Liver (tissue), 9 donors: ENCODE data around the gene SPTBN2. TPM values are rescaled to one million over a fixed set of nuclear protein-coding genes. Genes with fewer than 3 reads are reported as not detected.

ENCODE experiments used
- DNase-seq: peaks from one replicate; pipeline ENCODE4 v3.0.0-alpha.2; 2017; ENCODE audit warnings: low spot score
- H3K27ac ChIP-seq, 2 donors: one replicate each; pipeline ENCODE4 v1.7.0; 2013; ENCODE audit warnings: inconsistent platforms in 2 of 2, low read length in 2 of 2, control low read depth in 1 of 2, low read depth in 1 of 2, mild to moderate bottlenecking in 1 of 2
- H3K27me3 ChIP-seq, 4 donors: one replicate each; pipeline versions ENCODE4 v1.6.1 to v1.7.0; 2013; ENCODE audit warnings: low read length in 3 of 4, inconsistent platforms in 1 of 4, mild to moderate bottlenecking in 1 of 4, moderate library complexity in 1 of 4; ENCODE audit not compliant: control insufficient read depth in 4 of 4, insufficient read depth in 4 of 4
- H3K36me3 ChIP-seq, 4 donors: one replicate each; pipeline versions ENCODE4 v1.6.1 to v1.7.0; 2013; ENCODE audit warnings: low read length in 3 of 4, mild to moderate bottlenecking in 3 of 4, low read depth in 1 of 4, moderate library complexity in 1 of 4; ENCODE audit not compliant: control insufficient read depth in 4 of 4, insufficient read depth in 3 of 4
- H3K4me1 ChIP-seq, 4 donors: one replicate each; pipeline versions ENCODE4 v1.6.1 to v1.7.0; 2013; ENCODE audit warnings: low read length in 3 of 4, mild to moderate bottlenecking in 3 of 4, moderate library complexity in 1 of 4; ENCODE audit not compliant: control insufficient read depth in 4 of 4, insufficient read depth in 4 of 4
- H3K4me3 ChIP-seq, 3 donors: one replicate each; pipeline versions ENCODE4 v1.6.1 to v1.7.0; 2013; ENCODE audit warnings: low read length in 3 of 3, control low read depth in 1 of 3, low read depth in 1 of 3, mild to moderate bottlenecking in 1 of 3
- H3K9ac ChIP-seq, 2 donors: one replicate each; pipeline ENCODE4 v1.7.0; 2013; ENCODE audit warnings: low read length in 2 of 2, mild to moderate bottlenecking in 2 of 2, moderate library complexity in 2 of 2, control low read depth in 1 of 2, low read depth in 1 of 2
- H3K9me3 ChIP-seq, 4 donors: one replicate each; pipeline versions ENCODE4 v1.6.1 to v1.7.0; 2013; ENCODE audit warnings: low read length in 3 of 4; ENCODE audit not compliant: control insufficient read depth in 4 of 4
- EGR1 ChIP-seq, 2 donors: IDR thresholded peaks; 2 replicates each; pipeline ENCODE4 v1.6.1; 2016 to 2018; ENCODE audit warnings: antibody characterized with exemption in 2 of 2, low read depth in 2 of 2
- FOXA1 ChIP-seq: IDR thresholded peaks from 2 replicates; pipeline ENCODE4 v1.6.1; 2016; ENCODE audit warnings: antibody characterized with exemption
- FOXA2 ChIP-seq: IDR thresholded peaks from 2 replicates; pipeline ENCODE4 v1.6.1; 2016; ENCODE audit warnings: antibody characterized with exemption
- GABPA ChIP-seq, 2 donors: IDR thresholded peaks in 1 of 2; conservative IDR thresholded peaks in 1 of 2; 2 replicates each; pipeline ENCODE4 v1.6.1; 2016; ENCODE audit warnings: antibody characterized with exemption in 2 of 2, mild to moderate bottlenecking in 1 of 2, moderate library complexity in 1 of 2
- HNF4A ChIP-seq, 2 donors: conservative IDR thresholded peaks; 2 replicates each; pipeline ENCODE4 v1.6.1; 2016; ENCODE audit warnings: antibody characterized with exemption in 2 of 2, mild to moderate bottlenecking in 2 of 2
- HNF4G ChIP-seq: IDR thresholded peaks from 2 replicates; pipeline ENCODE4 v1.6.1; 2016; ENCODE audit warnings: antibody characterized with exemption
- JUND ChIP-seq, 2 donors: IDR thresholded peaks; 2 replicates each; pipeline ENCODE4 v1.6.1; 2016; ENCODE audit warnings: antibody characterized with exemption in 2 of 2
- NR2F2 ChIP-seq: IDR thresholded peaks from 2 replicates; pipeline ENCODE4 v1.6.1; 2016; ENCODE audit warnings: antibody characterized with exemption
- RAD21 ChIP-seq, 2 donors: IDR thresholded peaks; 2 replicates each; pipeline ENCODE4 v1.6.1; 2016; ENCODE audit warnings: antibody characterized with exemption in 2 of 2, mild to moderate bottlenecking in 2 of 2
- REST ChIP-seq: IDR thresholded peaks from 2 replicates; pipeline ENCODE4 v1.6.1; 2016; ENCODE audit warnings: antibody characterized with exemption, mild to moderate bottlenecking
- RXRA ChIP-seq, 2 donors: IDR thresholded peaks; 2 replicates each; pipeline ENCODE4 v1.6.1; 2017 to 2018; ENCODE audit warnings: antibody characterized with exemption in 2 of 2, mild to moderate bottlenecking in 1 of 2
- SP1 ChIP-seq: IDR thresholded peaks from 2 replicates; pipeline ENCODE4 v1.6.1; 2018; ENCODE audit warnings: antibody characterized with exemption, mild to moderate bottlenecking
- TAF1 ChIP-seq: conservative IDR thresholded peaks from 2 replicates; pipeline ENCODE4 v1.6.1; 2016; ENCODE audit warnings: antibody characterized with exemption, mild to moderate bottlenecking
- YY1 ChIP-seq: IDR thresholded peaks from 2 replicates; pipeline ENCODE4 v1.6.1; 2016; ENCODE audit warnings: antibody characterized with exemption, mild to moderate bottlenecking
- ZBTB33 ChIP-seq: IDR thresholded peaks from 2 replicates; pipeline ENCODE4 v1.6.1; 2016; ENCODE audit warnings: antibody characterized with exemption
- WGBS: extraction: QIAGEN DNeasy Blood & Tissue Kit; methylation state at CpG from one replicate; pipeline ENCODE4 v1.1.7; 2013; 5-methylcytosine and 5-hydroxymethylcytosine counted together
- polyA plus RNA-seq, 2 donors: library from polyadenylated mRNA; stranded (reverse) in 1 of 2; unstranded in 1 of 2; fragments of 200-250 nt in 1 of 2; fragments of >200 nt in 1 of 2; fragmentation: Nextera tagmentation in 1 of 2; extraction: Ambion mirVana in 1 of 2; gene quantifications; one replicate each; pipeline versions ENCODE4 v1.2.1 to v1.2.3, GENCODE V29; 2013 to 2015
- total RNA-seq, 2 donors: library from RNA; depleted of rRNA; stranded (reverse); fragments of >200 nt; gene quantifications; one replicate each; pipeline ENCODE4 v1.2.3, GENCODE V29; 2014
- TF ChIP-seq, protein P1 (sequence below): IDR thresholded peaks from 2 replicates; pipeline ENCODE4 v1.6.1; 2016; ENCODE audit warnings: antibody characterized with exemption
- TF ChIP-seq, protein P2 (sequence below): IDR thresholded peaks from 2 replicates; pipeline ENCODE4 v1.6.1; 2016; ENCODE audit warnings: antibody characterized with exemption
- TF ChIP-seq, protein P3 (sequence below): fragments of 150-350 bp; IDR thresholded peaks from 2 replicates; pipeline ENCODE4 v1.5.1; 2017; ENCODE audit warnings: improper control_type of control experiment, low read depth, low read length; ENCODE audit not compliant: missing input control
- donor health status: healthy.
- donor health status: healthy.
- donor health status: healthy.
- donor health status: healthy.
- donor health status: healthy.

SPTBN2 gene
- total and polyA plus RNA-seq, 4 donors, result 9.6 to 103 (median 22.6) TPM

- Histone ChIP-seq H3K27ac (no peak overlapping the region), H3K9ac (no peak overlapping the region), H3K36me3 (no peaks in the 10 kb centered on the region), H3K4me3 (no peak overlapping the region), H3K27me3 (no peaks in the 10 kb centered on the region), H3K9me3 (no peaks in the 10 kb centered on the region), H3K4me1 (no peaks in the 10 kb centered on the region)
- DNase-seq, result no peak
- TF ChIP-seq FOXA2 (no peak), FOXA1 (no peak), ZBTB33 (no peak), REST (no peak), EGR1 (IDR thresholded peaks at IDR 0.05; ENCODE audit: low read depth in 2 of 2) (no peak), NR2F2 (no peak), RAD21 (IDR thresholded peaks at IDR 0.05) (no peak), HNF4A (conservative IDR thresholded peaks at IDR 0.05) (no peak), YY1 (no peak), SP1 (no peak), HNF4G (no peak), JUND (IDR thresholded peaks at IDR 0.05) (no peak), RXRA (IDR thresholded peaks at IDR 0.05) (no peak), GABPA (IDR thresholded peaks at IDR 0.05 in 1 of 2, conservative IDR thresholded peaks at IDR 0.05 in 1 of 2) (no peak)
- TF ChIP-seq, protein P1, sequence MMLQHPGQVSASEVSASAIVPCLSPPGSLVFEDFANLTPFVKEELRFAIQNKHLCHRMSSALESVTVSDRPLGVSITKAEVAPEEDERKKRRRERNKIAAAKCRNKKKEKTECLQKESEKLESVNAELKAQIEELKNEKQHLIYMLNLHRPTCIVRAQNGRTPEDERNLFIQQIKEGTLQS, result no peak
- TF ChIP-seq, protein P2, sequence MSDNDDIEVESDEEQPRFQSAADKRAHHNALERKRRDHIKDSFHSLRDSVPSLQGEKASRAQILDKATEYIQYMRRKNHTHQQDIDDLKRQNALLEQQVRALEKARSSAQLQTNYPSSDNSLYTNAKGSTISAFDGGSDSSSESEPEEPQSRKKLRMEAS, result no peak
- TF ChIP-seq, protein P3, sequence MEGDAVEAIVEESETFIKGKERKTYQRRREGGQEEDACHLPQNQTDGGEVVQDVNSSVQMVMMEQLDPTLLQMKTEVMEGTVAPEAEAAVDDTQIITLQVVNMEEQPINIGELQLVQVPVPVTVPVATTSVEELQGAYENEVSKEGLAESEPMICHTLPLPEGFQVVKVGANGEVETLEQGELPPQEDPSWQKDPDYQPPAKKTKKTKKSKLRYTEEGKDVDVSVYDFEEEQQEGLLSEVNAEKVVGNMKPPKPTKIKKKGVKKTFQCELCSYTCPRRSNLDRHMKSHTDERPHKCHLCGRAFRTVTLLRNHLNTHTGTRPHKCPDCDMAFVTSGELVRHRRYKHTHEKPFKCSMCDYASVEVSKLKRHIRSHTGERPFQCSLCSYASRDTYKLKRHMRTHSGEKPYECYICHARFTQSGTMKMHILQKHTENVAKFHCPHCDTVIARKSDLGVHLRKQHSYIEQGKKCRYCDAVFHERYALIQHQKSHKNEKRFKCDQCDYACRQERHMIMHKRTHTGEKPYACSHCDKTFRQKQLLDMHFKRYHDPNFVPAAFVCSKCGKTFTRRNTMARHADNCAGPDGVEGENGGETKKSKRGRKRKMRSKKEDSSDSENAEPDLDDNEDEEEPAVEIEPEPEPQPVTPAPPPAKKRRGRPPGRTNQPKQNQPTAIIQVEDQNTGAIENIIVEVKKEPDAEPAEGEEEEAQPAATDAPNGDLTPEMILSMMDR, result no peak
- 94% methylated on average over 3 of the region's 3 CpGs for WGBS
These were observed 39.1 kb upstream of the SPTBN2 start for GRCh38 chr11:66768088-66768521.

GRCh38 chr11:66767666-66768065 lies 38.6 kb upstream of the SPTBN2 start:
- no peak overlapping the region for H3K27ac ChIP-seq
- 100% methylated on average over 1 of the region's 1 CpG for WGBS
- H3K4me1 ChIP-seq, result no peaks in the 10 kb centered on the region
- no peak overlapping the region for H3K9ac ChIP-seq
- DNase-seq, result no peak
- no peaks in the 10 kb centered on the region for H3K9me3 ChIP-seq
- no peaks in the 10 kb centered on the region for H3K36me3 ChIP-seq
- H3K4me3 ChIP-seq, result no peak overlapping the region
- H3K27me3 ChIP-seq, result no peaks in the 10 kb centered on the region
- TF ChIP-seq, protein P2, result no peak
- no peak for TF ChIP-seq EGR1 (IDR thresholded peaks at IDR 0.05; ENCODE audit: low read depth in 2 of 2)
- no peak for TF ChIP-seq RAD21 (IDR thresholded peaks at IDR 0.05)
- TF ChIP-seq TAF1, result no peak
- TF ChIP-seq, protein P1, result no peak
- TF ChIP-seq JUND (IDR thresholded peaks at IDR 0.05), result no peak
- no peak for TF ChIP-seq REST
- no peak for TF ChIP-seq HNF4A (conservative IDR thresholded peaks at IDR 0.05)
- TF ChIP-seq, protein P3, result no peak
